NCI-H1092 treated with DMSO at 0.1 percent for 48 hours (cell line): ENCODE results near the gene FSTL4.

Experiments
- DNase-seq: peaks from one replicate; lab custom pipeline; 2025; lab: John Stamatoyannopoulos, UW

The FSTL4 gene

GRCh38 chr5:133364936-133365707 lies 247.2 kb downstream of the FSTL4 start:
- no peak for DNase-seq

GRCh38 chr5:133363807-133364587 lies 248.3 kb downstream of the FSTL4 start:
- DNase-seq, result no peak

GRCh38 chr5:133362438-133362837 lies 249.9 kb downstream of the FSTL4 start:
- DNase-seq, result no peak

DNA sequence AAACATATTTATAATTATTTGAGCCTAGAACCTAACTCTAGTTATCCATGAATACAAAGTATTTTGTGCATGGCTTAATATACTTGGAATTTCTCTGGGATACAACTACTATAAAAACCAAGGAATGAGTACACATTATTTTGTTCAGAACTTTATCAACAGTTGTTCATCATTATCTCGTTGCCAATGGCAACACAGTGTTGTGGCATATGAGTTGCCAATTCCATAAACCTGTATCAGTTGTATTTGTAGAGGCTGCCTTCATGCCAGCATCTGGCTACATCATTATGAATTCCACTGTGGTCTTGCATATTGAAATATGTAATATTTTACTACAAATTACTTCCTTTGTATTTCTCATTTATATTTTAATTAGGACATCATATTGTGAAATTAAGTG lies 250.4 kb downstream of the FSTL4 start:
- no peak for DNase-seq

- DNase-seq, result no peak
Measured at GRCh38 chr5:133360693-133361472, 251.5 kb downstream of the FSTL4 start.

DNA sequence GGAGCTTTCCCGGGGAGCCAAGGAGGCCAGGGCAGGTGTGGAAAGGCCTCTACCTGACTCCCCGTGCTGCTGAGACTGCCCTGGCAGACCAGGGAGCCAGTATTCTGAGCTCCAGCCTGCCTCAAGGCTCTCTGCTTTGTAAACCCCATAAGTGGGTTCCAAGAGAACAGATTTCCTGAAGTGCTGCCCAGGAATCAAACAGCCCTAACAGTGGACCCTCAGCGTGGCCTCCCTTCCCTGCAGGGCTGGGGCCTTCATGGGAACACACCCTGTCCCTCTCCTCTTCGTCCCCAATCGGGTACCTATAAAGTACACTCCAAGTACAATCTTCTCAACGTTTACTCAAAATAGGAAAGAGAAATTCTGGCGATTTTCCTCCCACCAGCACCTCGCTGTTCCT lies 252.5 kb downstream of the FSTL4 start:
- DNase-seq, result no peak

DNA sequence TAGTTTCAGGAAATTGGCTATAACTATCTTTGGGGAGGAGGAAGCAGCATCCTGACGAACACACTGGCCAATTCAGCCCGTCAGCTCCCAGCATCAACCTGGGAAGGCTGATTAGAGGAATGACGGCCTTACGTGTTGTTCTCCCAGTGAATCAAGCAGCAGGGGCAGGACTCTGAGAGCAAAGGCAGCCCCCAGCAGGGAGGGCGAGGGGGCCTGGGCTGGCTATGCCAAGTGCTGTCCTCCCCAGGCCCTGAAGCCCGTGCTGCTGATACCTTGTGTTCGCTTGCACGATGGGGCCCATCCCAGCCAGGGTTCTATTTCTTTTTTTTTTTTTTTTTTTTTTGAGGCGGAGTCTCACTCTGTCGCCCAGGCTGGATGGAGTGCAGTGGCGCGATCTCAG lies 254.1 kb downstream of the FSTL4 start:
- no peak for DNase-seq

DNA sequence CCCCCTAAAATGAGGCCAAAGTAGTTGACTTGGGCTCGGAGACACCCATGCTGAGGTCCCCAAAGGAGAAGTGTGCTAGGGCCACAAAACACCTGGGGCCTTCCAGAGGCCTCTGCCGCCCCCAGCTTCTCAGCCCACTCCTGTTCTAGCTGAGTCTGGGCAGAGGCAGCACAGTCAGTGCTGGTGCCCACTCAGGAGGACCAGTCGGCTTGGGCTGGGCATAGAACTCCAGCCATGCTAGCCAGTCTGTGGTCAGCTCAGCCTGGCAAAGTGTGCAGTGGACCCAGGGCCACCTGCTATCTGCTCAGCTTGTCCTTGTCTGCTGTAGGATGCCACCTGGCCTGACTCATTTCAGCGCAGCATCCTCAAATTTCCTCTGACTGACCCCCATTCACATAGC lies 254.6 kb downstream of the FSTL4 start:
- no peak for DNase-seq

DNA sequence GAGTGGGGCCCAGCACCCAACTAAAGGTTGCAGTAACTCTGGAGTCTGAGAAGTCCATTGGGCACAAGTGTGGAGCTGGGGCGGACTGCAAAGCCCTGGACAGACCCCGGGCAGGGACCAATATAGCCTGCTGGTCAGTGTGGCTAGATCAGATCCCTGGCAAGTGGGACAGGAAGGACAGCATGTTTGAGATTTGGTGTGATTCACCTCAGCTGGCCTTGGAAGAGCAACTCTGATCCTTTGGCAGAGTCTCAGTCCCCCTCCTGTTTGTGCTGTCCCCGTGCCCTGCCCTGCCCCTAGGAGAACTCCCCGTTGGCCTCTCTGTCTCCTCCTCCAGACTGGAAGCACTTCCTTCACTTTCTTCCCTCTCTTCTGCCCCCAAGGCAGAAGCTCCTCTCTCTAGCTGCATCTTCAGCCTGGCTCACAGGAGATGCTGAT lies 255.3 kb downstream of the FSTL4 start:
- no peak for DNase-seq

GRCh38 chr5:133356396-133356983 lies 255.9 kb downstream of the FSTL4 start:
- no peak for DNase-seq

DNA sequence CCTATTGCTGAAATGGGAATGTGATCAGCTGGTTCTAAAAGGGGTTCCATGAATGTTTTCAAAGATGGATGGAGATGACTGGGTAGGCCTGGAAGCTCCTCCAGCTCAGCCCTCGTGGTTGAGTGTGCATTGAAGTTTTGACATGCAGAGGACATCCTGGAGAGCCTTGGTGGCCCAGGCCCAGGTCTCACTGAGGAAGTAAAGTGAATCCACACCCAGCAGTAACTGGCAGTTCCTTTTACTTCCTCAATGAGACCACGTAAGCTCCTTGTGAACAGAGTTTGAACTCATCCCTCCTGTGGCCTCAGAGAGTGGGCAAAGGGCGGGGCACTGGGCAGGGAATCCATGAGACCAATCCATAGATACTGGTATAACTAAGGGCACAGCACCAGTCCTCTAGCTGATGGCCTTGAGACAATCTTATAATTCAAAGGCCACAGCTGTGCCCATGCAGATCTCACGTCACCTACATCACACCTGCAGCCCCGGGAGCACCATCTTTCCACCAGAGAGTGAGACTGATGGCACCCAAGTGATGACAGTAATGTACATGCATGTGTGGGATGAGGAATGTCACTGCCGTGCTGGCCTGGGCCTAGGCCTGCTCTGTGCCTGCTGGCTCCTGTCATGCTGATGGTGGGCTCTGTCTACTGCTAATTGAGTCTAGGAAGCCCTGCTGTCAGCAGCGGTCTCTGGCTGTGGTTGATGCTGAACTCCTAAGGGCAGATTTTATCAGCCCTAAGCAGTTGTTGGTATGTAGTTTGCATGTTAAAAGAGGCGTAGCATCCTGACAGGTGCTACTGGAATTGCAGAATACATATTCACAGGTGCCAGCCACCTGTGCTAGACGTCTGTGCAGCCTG lies 257.8 kb downstream of the FSTL4 start:
- no peak for DNase-seq

GRCh38 chr5:133353741-133354140 lies 258.6 kb downstream of the FSTL4 start:
- DNase-seq, result no peak

- DNase-seq, result no peak
Measured at GRCh38 chr5:133348406-133348805, 263.9 kb downstream of the FSTL4 start.

- no peak for DNase-seq
Measured at GRCh38 chr5:133347039-133347438, 265.3 kb downstream of the FSTL4 start.

- no peak for DNase-seq
Measured at GRCh38 chr5:133344266-133344665, 268.1 kb downstream of the FSTL4 start.

GRCh38 chr5:133343196-133343595 lies 269.1 kb downstream of the FSTL4 start:
- DNase-seq, result no peak

- DNase-seq, result no peak
Measured at GRCh38 chr5:133341915-133342710, 270.2 kb downstream of the FSTL4 start.

DNA sequence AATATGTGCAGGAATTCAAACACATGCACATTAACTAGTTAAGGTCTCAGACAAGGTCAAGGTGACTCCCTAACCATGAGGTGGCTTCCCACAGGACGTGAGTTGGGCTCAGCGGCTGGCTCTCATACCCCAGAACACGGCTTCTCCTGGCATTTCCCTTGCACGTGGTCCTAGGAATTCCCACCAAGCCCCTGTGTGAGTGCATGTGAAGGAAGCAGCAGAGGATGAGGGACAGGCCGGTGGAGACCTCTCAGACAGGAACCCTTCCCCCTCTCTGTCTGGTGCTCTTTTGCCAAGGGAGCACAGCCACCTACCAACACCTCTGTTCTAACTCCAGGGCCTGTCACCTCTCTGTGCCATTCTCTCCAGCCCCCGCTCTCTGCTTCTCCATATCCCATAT lies 271.0 kb downstream of the FSTL4 start:
- no peak for DNase-seq

DNA sequence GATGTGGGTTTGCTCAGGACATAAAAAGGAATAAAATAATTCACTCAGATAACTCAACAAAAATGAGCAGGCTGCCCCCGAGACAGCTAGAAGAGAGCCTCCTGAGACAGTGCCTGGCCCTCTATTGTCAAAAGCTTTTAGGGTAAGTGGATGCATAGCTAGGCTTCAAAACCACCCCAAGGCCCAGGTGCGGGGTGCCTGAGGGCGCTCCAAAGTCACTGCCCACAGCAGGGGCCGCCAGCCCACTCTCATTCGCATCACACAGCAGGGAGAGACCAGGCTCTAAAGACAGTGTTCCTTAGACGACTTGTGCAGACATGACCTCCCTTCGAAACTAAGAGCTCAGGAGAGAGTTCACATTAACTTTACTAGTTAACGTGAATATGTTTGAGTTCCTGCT lies 271.5 kb downstream of the FSTL4 start:
- no peak for DNase-seq

DNA sequence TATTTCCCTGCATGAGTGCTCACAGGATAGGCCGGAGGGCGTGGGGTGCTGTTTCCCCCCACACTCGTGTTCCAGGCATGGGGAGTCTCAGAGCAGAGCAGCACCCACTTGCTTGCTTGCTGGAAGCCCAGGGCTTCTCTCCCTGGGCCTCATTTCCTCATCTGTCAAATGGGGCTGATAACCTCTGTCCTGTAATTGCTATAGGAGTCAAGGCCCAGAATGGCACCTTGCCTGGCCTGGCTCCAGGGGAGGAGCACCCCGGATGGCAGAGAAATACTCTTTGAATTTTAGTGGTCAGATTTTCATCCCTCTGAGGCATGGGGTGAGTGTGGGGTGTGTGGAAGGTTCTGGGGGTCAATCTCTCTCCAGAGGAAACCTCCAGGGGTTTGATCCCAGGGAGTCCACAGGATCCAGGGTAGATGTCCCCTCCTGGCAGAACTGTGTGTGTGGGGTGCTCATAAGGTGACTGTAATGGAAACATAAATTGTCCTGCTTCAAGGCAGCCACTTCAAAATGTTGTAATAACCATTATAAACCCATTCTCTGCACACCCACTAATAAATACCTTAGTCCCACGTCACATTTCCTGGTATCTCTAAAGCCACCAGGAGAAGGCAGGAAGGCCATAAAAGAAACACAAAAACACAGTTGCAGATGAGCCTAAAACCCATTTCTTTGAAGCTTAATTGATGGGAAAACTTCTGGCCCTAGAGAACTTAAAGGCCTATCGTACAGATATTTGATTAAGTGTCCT lies 272.2 kb downstream of the FSTL4 start:
- no peak for DNase-seq
